ENCODE results near the gene OSBPL3. TPM values are rescaled to one million over a fixed set of nuclear protein-coding genes. Genes with fewer than 3 reads are reported as not detected.

OSBPL3 gene
- total RNA-seq, 1 experiment from 2014 or later: 9.2 TPM

DNA sequence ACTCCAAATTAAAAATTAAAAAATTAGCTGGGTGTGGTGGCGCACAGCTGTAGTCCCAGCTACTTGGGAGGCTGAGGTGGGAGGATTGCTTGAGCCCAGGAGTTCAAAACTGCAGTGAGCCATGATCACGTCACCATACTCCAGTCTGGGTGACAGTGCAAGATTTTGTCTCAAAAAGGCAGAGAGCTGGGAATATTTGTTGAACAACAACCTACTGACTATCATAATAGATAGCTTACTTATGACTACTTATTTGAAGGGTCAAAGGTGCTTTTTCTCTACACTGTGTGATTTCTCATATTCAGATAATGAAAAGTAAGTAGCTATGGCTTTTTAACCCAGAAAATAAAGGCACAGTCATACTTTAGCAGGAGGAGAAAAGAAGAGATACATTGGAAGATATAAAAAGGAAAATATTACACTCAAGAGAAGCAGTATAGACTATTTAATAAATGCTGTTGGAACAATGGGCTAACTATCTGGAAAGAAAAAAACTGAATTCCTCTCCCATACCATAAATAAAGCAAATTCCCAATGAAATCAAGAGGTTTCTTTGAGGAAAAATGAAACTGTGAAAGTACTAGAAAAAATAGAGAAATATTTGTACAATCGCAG, 229.4 kb downstream of the OSBPL3 start:
- no peak overlapping the region for H3K27ac ChIP-seq (ENCODE audit: low read length)
- intact Hi-C loops (cut with micrococcal nuclease; ENCODE audit: unreplicated experiment): no loop called here
- TF ChIP-seq POLR2AphosphoS5 (IDR thresholded peaks at IDR 0.05; ENCODE audit: low read depth, low read length) (no peak), SIN3A (IDR thresholded peaks at IDR 0.05; ENCODE audit: borderline replicate concordance, insufficient read depth, low read depth, low read length) (no peak), REST (IDR thresholded peaks at IDR 0.05; ENCODE audit: insufficient read depth in 1 of 2, low read depth in 2 of 2, low read length in 1 of 2) (no peak), CTCF (IDR thresholded peaks at IDR 0.05) (no peak), TCF7L2 (IDR thresholded peaks at IDR 0.05; ENCODE audit: low read depth, low read length) (no peak)
- peaks cover 4% of the 10 kb centered on the region for H3K27me3 ChIP-seq (ENCODE audit: control insufficient read depth, insufficient read depth, low read length)
- in situ Hi-C loops (cut with HindIII; ENCODE audit: low pct_unique_long_range_greater_than_20kb, low sequenced_read_pairs): no loop called here
- BruUV-seq (replicated peaks): no TSS peak
- H3K4me1 ChIP-seq (ENCODE audit: control insufficient read depth, insufficient read depth, low read length): no peaks in the 10 kb centered on the region
- ChIA-PET POLR2A (no interaction called here), CTCF (no interaction called here)
- no peaks in the 10 kb centered on the region for H3K9me3 ChIP-seq (ENCODE audit: control insufficient read depth, insufficient read depth, low read depth, low read length)
- no peaks in the 10 kb centered on the region for H3K36me3 ChIP-seq (ENCODE audit: control insufficient read depth, insufficient read depth, low read length)
- no peak overlapping the region for H3K4me3 ChIP-seq (ENCODE audit: low read depth in 2 of 2, low read length in 2 of 2)
- DNase-seq (ENCODE audit: low read depth, low spot score): no peak
- ATAC-seq: no peak

DNA sequence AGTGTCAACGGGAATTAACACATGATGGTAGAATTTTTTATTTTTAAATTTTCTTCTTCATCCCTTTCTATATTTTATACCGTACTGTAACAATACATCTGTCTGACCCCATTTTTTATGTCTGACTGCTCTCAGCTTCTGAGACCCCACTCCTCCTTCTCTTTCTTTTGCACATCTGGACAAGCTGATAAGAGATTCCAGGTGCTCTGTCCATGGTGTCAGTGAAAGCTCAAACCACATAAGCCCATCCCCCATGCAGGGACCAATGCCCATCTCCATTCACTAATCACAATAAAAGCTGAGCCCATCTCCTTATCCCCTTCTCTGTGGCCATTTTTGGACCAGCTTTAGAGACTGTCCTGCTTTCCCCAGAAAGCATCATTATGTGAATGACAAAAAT, 231.5 kb downstream of the OSBPL3 start:
- POLR2A ChIA-PET: no interaction called here
- H3K27ac ChIP-seq (ENCODE audit: low read length): no peak overlapping the region
- H3K27me3 ChIP-seq (ENCODE audit: control insufficient read depth, insufficient read depth, low read length): peaks cover 3% of the 10 kb centered on the region; the same call in 1 of the 2 replicates
- no peaks in the 10 kb centered on the region for H3K4me1 ChIP-seq (ENCODE audit: control insufficient read depth, insufficient read depth, low read length)
- CTCF ChIA-PET: no interaction called here
- BruUV-seq (replicated peaks): no TSS peak
- no peaks in the 10 kb centered on the region for H3K36me3 ChIP-seq (ENCODE audit: control insufficient read depth, insufficient read depth, low read length)
- in situ Hi-C loops (cut with HindIII; ENCODE audit: low pct_unique_long_range_greater_than_20kb, low sequenced_read_pairs): no loop called here
- TF ChIP-seq TCF7L2 (IDR thresholded peaks at IDR 0.05; ENCODE audit: low read depth, low read length) (no peak), CTCF (IDR thresholded peaks at IDR 0.05) (no peak), POLR2AphosphoS5 (IDR thresholded peaks at IDR 0.05; ENCODE audit: low read depth, low read length) (no peak), SIN3A (IDR thresholded peaks at IDR 0.05; ENCODE audit: borderline replicate concordance, insufficient read depth, low read depth, low read length) (no peak), REST (IDR thresholded peaks at IDR 0.05; ENCODE audit: insufficient read depth in 1 of 2, low read depth in 2 of 2, low read length in 1 of 2) (peak in 1 of 2 experiments; percentile 65; a peak in 1 of 4 replicates)
- no peak overlapping the region for H3K4me3 ChIP-seq (ENCODE audit: low read depth in 2 of 2, low read length in 2 of 2)
- intact Hi-C loops (cut with micrococcal nuclease; ENCODE audit: unreplicated experiment): no loop called here
- DNase-seq (ENCODE audit: low read depth, low spot score) (no peak), ATAC-seq (no peak)
- no peaks in the 10 kb centered on the region for H3K9me3 ChIP-seq (ENCODE audit: control insufficient read depth, insufficient read depth, low read depth, low read length)

All from Panc1 (cell line).